ENCODE measurements around the gene ACSBG1.
A peak's percentile ranks its signal among the peaks of the same experiment; 100 is the strongest.

The ACSBG1 gene

DNA sequence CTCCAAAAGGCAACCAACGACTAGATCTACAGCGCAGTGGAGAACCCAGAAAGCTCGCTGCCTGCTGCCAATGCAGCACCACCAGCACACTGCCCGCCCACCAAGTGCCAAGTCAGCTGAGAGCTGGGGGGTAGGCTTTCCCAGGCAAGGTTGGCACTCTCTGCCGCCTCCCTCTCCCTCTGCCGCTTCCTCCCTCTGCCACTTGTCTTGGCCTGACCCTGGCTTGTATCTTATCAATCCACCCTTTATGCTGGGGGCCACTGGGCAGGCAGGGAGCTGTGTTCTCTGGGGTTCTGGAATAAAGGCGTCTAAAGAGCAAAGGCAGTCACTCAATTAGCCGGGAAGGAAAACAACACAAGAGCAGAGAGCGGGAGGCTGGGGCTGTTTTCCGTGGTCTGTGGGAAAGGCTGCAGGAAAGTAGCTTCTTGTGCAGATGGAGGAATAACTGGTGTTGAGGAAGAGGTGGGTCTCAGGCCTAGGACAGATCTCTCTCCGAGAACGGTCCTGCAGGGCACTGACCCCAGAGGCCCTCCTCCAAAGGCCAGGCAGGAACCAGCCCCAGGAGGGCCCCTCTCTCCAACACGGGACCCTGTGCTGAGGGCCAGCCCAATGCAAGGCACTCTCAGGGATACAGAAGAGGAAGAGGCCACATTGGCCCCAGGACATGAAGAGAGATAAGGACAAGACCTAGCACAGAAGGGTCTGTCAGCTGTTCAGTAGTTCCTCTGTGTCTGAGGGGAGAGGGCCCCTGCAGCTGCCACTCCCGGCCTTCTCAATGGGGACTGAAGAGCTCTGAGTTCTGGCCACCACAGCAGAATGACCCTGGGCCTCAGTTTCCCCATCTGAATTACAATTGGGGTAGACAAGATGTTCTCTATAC is 30.8 kb downstream of the ACSBG1 start:
- no peak for DNase-seq (ENCODE audit: low read depth)

DNA sequence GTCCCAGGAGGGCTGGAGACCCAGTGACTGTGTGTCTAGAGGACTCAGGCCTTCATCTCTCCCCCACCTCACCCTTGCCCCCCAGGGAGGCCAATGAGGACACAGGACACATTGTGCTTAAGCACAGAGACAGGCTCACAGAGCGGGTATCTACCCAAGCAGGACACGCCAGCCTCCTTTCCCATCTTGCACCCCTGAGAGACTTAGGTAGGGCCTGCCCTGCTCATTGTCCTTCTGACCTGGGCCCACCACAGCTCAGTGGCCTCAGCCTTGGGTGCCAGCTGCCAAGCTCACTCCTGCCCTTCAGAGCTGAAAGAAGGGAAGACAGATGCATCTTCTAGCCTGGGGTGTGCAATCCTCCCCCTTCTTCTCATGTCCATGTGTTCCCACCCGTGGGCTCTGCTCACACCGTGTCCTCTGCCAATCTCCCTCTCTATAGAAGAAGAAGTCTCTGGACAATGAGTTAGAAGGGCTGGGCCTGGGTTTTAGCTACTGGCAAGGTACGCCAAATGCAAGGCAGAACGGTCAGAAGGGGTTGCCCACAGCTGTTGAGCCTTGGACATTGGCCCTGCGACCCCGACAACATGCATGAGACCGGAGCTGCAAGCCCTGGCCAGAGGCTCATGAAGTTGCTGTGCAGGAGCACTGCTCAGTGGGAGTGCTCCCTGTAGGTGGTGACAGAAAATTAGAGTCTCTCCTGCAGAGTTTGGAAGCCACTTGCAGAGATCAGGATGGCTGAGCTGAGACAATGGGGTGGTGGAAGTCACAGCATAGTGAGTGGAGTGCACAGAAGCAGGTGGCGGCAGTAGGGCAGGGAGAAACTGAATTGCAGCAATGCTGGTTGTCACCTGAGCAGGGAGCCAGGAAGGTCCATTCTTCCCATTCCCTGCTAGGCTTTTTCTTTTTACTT is 32.8 kb downstream of the ACSBG1 start:
- DNase-seq (ENCODE audit: low read depth), result no peak
- TF ChIP-seq, protein P1, sequence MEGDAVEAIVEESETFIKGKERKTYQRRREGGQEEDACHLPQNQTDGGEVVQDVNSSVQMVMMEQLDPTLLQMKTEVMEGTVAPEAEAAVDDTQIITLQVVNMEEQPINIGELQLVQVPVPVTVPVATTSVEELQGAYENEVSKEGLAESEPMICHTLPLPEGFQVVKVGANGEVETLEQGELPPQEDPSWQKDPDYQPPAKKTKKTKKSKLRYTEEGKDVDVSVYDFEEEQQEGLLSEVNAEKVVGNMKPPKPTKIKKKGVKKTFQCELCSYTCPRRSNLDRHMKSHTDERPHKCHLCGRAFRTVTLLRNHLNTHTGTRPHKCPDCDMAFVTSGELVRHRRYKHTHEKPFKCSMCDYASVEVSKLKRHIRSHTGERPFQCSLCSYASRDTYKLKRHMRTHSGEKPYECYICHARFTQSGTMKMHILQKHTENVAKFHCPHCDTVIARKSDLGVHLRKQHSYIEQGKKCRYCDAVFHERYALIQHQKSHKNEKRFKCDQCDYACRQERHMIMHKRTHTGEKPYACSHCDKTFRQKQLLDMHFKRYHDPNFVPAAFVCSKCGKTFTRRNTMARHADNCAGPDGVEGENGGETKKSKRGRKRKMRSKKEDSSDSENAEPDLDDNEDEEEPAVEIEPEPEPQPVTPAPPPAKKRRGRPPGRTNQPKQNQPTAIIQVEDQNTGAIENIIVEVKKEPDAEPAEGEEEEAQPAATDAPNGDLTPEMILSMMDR (IDR thresholded peaks at IDR 0.05; ENCODE audit: low read depth, low read length, missing control alignments), result no peak
- no peak overlapping the region for H3K4me3 ChIP-seq (ENCODE audit: low read depth, low read length)

More for the DNA sequence above, 30.8 kb downstream of the ACSBG1 start:
- H3K4me3 ChIP-seq (ENCODE audit: low read depth, low read length), result no peak overlapping the region
- TF ChIP-seq, protein P1 (IDR thresholded peaks at IDR 0.05; ENCODE audit: low read depth, low read length, missing control alignments), result no peak

DNA sequence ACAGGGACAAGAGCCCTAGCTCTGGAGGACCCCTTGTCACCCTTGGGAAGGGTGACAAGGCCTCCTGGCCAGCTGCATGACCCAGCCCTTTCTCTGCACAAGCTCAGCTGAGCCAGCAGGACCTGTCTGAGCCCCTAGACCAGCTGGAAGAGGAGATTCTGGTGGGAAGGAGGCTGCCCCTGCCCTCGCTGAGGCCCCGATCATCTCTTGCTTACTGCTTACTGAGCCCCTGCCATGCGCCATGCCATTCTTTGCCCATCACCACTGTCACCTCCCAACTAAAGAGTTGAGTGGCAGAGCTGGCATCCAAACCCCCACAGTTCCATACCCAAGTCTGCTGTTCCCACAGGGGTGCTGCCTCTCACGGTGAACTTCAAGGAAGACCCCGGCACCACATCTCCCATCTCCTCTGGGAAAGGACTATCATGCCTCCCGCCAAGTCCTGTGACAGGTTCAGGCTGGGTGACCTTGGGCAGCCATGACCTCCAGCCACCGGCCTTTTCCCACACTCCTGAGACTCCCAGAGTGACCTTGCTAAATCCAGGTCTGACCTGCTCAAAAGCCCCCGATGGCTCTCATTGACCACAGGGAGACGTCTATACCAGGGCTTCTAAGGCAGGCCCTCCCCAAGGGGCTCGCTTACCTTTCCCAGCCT is 34.0 kb downstream of the ACSBG1 start:
- DNase-seq (ENCODE audit: low read depth), result no peak
- TF ChIP-seq, protein P1 (IDR thresholded peaks at IDR 0.05; ENCODE audit: low read depth, low read length, missing control alignments), result no peak
- no peak overlapping the region for H3K4me3 ChIP-seq (ENCODE audit: low read depth, low read length)

DNA sequence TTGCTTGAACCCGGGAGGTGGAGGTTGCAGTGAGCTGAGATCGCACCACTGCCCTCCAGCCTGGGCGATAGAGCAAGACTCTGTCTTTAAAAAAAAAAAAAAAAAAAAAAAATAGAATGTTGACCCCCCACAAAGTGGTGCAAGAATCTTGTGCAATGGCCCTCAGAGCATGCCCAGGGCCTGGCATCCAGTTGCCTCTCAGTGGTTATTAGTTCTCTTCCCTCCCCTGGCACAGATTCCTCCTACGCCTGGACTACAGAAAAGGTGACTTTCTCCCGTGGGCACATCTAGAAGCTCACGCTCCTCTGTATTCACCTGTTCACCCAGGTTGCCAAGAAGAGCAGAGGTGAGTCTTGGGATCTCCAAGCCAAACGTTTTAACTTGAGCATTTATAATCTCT is 36.7 kb downstream of the ACSBG1 start:
- H3K4me3 ChIP-seq (ENCODE audit: low read depth, low read length), result no peak overlapping the region
- TF ChIP-seq, protein P1 (IDR thresholded peaks at IDR 0.05; ENCODE audit: low read depth, low read length, missing control alignments), result no peak
- DNase-seq (ENCODE audit: low read depth), result no peak

DNA sequence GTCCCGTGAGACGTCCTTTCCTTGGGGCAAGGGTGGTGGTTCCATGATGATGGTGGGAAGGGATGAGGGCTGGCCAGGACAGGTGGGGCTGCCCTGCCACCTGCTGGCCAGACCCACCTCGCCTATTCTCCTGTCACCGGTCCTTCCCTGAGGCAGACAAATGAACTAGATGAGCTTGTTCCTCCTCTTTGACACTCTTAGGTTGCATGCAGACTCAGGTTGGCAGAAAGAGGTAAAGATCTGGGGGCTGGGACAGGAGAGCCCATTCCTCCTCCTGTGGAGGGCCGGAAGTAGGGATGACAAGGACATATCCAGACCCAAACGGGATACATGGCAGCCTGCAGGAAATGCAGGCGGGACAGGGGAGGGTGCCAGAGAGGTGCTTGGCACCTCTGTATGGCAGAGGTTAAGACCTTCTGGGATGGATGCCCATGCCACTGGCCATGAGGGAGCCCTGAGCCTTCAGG is 38.6 kb downstream of the ACSBG1 start:
- TF ChIP-seq, protein P1 (IDR thresholded peaks at IDR 0.05; ENCODE audit: low read depth, low read length, missing control alignments), result peak; percentile 89
- H3K4me3 ChIP-seq (ENCODE audit: low read depth, low read length), result no peak overlapping the region
- DNase-seq (ENCODE audit: low read depth), result no peak

DNA sequence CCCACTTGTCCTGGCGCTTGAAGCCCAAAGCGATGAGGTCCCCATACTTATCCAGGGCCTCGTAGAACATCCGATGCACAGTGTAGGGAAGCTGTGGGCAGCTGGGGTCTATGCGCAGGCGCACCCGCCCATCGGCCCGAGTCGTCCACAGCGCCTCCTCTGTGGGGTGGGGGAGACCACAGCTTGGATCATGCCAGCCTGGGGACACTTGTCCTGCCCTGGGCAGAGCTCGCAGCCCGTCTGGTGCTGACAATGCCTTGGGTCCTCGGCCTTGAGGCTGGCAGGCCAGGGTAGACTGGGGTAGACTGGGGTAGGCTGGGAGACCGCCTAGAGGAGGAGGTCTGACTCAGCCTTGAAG is 39.8 kb downstream of the ACSBG1 start:
- DNase-seq (ENCODE audit: low read depth), result no peak
- H3K4me3 ChIP-seq (ENCODE audit: low read depth, low read length), result no peak overlapping the region
- TF ChIP-seq, protein P1 (IDR thresholded peaks at IDR 0.05; ENCODE audit: low read depth, low read length, missing control alignments), result no peak

Measured in GM12864 (cell line).